ENCODE measurements around the gene TTBK1. TPM values are rescaled to one million over a fixed set of nuclear protein-coding genes. Genes with fewer than 3 reads are reported as not detected.

The TTBK1 gene
- total RNA-seq, 2 donors from 2014 or later = 0.12 to 0.15 TPM

DNA sequence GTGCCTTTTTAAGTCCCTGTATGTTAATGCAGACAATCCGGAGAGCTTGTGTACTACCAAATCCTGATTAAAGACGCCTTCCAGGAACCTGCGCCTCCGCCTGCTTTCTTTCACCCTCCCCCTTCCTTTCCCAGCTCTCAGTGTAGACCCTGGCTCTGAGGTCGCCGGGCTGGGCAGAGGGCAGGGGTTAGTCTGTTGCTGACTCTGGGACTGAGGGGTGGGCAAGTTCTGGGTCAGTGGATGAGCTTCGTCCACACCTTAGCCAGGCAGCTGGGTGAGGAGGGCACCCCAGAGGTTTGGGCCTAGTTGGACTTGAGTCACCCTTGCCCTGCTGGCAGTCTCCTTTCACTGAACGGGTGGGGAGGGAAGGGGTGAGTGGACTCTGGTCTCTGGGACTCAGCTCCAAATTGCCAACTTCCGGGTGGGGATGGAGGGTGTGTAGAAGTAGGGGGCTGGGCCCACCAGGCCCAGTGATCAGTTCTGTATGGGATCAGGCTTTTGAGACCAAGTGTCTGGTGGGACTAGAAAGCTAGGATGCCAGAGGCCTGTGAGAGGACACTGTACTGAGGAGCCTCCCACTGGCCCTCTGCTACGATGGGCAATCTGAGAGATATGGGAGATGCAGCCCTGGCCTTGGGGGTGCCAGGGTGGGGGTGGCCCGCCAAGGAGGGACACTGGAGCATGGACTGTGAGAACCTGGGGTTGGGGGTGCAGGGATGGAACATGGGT lies 33.5 kb downstream of the TTBK1 start:
- Histone ChIP-seq H3K27ac (no peak overlapping the region), H3K4me3 (no peak overlapping the region), H3K4me1 (peaks cover 0 to 19% of the 10 kb centered on the region in 2 donors), H3K9me3 (no peaks in the 10 kb centered on the region), H3K36me3 (no peaks in the 10 kb centered on the region), H3K27me3 (peaks cover 0 to 9% of the 10 kb centered on the region in 2 donors)
- no peak for DNase-seq (ENCODE audit: low spot score)
- TF ChIP-seq, protein P1, sequence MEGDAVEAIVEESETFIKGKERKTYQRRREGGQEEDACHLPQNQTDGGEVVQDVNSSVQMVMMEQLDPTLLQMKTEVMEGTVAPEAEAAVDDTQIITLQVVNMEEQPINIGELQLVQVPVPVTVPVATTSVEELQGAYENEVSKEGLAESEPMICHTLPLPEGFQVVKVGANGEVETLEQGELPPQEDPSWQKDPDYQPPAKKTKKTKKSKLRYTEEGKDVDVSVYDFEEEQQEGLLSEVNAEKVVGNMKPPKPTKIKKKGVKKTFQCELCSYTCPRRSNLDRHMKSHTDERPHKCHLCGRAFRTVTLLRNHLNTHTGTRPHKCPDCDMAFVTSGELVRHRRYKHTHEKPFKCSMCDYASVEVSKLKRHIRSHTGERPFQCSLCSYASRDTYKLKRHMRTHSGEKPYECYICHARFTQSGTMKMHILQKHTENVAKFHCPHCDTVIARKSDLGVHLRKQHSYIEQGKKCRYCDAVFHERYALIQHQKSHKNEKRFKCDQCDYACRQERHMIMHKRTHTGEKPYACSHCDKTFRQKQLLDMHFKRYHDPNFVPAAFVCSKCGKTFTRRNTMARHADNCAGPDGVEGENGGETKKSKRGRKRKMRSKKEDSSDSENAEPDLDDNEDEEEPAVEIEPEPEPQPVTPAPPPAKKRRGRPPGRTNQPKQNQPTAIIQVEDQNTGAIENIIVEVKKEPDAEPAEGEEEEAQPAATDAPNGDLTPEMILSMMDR (IDR thresholded peaks at IDR 0.05) = no peak

DNA sequence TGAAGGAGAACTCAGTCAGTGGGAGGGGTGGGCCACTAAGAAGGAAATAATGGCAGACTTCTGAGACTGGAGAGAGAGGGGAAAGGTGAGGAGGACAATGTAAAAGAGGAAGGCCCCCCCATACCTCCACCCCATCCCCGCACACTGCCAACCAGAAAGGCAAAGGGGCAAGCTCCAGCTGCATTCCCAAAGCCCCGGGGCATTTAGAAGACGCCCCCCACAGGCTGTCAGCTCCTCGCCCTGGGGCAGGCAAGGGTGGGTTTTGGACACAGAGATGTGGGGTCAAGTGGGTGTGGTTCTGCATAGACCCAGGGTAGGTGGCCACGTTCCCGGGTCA lies 34.0 kb downstream of the TTBK1 start:
- H3K4me3 ChIP-seq = no peak overlapping the region
- no peaks in the 10 kb centered on the region for H3K36me3 ChIP-seq
- H3K4me1 ChIP-seq = peaks cover 0 to 19% of the 10 kb centered on the region in 2 donors
- TF ChIP-seq, protein P1 (IDR thresholded peaks at IDR 0.05) = no peak
- no peaks in the 10 kb centered on the region for H3K9me3 ChIP-seq
- no peak for DNase-seq (ENCODE audit: low spot score)
- H3K27me3 ChIP-seq = peaks cover 0 to 9% of the 10 kb centered on the region in 2 donors
- H3K27ac ChIP-seq = no peak overlapping the region

DNA sequence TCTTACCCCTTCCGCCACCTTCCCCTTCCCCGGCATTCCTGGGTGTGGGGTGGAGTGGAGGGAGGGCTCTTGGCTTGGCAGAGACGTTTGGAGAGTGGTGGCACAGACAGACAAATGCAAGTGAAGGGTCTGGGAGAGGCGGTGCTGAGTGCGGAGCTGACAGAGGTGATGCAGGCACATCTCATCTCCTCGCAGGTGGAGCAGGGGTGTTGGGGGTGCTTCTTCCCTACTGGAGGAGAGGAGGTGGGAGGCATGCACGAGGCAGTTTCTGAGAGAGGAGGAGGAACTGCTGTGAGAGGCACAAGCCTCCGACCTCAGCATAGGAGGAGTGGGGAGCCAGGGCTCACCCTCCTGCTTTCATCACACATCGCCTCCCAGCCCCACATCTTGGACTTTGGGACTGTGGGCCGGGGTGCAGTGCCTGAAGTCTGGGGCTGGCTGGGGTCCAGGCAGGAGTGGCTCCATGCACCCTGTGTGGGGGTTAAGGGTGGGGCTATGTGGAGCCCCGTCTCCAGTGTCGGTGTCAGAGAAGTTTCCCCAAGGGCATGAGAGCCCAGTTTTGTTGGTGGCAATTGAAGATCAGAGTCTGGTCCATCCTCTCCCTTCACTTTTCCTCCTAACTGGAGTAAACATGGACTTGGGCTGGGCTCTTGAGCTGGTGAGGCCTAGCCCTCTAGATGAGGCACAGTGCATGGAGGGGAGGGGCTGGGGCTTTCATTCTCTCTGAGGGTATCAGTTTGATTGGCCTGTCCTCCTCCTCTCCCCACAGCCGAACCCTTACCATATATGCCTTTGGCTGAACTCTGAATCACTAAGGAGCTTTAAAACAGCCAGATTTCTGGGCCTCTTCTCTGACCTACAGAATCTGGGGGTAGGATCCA lies 34.6 kb downstream of the TTBK1 start:
- Histone ChIP-seq H3K27me3 (peaks cover 0 to 9% of the 10 kb centered on the region in 2 donors), H3K36me3 (no peaks in the 10 kb centered on the region), H3K27ac (peak overlapping the region; percentile 27 to 37), H3K9me3 (no peaks in the 10 kb centered on the region), H3K4me3 (no peak overlapping the region), H3K4me1 (peaks cover 0 to 19% of the 10 kb centered on the region in 2 donors)
- TF ChIP-seq, protein P1 (IDR thresholded peaks at IDR 0.05) = no peak
- DNase-seq (ENCODE audit: low spot score) = no peak

DNA sequence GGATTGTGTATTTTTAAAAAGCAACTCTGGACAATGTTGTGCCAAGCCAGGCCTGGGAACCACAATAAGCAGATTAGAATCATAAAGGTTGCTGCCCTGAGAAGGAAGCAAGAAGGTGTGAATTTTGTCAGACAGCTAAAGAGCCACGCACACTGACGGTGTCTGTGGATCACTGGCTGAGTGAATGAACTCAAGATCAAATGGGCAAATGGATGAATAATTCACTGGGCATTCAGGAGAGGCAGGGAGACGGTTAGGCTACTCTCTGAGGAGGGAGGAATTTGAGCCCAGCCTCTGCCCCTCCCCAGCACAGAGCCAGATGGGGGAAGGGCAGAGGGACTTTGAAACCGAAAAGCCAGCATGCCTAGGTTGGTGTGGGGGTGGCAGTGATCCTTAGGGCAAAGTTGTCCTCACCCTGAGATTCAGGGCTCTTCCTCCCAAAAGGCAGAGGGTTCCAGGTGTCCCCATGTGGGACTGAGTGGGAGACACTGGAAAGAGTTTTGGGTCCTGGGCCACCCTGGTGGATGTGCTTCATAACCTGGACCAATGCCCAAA lies 35.3 kb downstream of the TTBK1 start:
- H3K27me3 ChIP-seq = peaks cover 0 to 9% of the 10 kb centered on the region in 2 donors
- TF ChIP-seq, protein P1 (IDR thresholded peaks at IDR 0.05) = no peak
- peak overlapping the region; percentile 27 to 37 for H3K27ac ChIP-seq
- DNase-seq (ENCODE audit: low spot score) = no peak
- no peaks in the 10 kb centered on the region for H3K9me3 ChIP-seq
- peaks cover 0 to 19% of the 10 kb centered on the region in 2 donors for H3K4me1 ChIP-seq
- H3K4me3 ChIP-seq = no peak overlapping the region
- no peaks in the 10 kb centered on the region for H3K36me3 ChIP-seq

DNA sequence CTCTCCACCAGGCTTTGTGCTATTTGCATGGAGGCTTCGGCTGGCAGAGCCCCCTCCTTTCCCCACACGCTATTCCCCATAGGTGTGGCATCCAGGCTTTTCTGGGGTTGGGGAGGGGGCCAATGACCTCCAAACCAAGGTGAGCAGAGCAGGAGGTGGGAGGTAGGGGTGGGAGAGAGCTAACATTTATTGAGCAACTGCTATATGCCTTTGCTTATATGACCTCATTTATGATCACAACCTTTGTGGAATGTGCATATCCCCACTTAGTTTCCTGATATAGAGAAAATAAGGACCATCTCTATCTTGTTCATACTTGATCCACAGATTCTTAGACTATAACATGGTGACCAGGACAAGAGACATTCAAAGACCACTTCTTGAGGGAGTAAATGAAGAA lies 37.0 kb downstream of the TTBK1 start:
- TF ChIP-seq, protein P1 (IDR thresholded peaks at IDR 0.05) = no peak
- Histone ChIP-seq H3K36me3 (no peaks in the 10 kb centered on the region), H3K4me3 (no peak overlapping the region), H3K4me1 (peaks cover 0 to 12% of the 10 kb centered on the region in 2 donors), H3K27me3 (peaks cover 0 to 7% of the 10 kb centered on the region in 2 donors), H3K9me3 (no peaks in the 10 kb centered on the region), H3K27ac (no peak overlapping the region)
- no peak for DNase-seq (ENCODE audit: low spot score)

All from right atrium auricular region (tissue), 2 donors.